ENCODE data around the gene FGFR2.

Gene FGFR2

GRCh38 chr10:121484401-121484800, 113.8 kb downstream of the FGFR2 start:
- DNase-seq, result no peak

GRCh38 chr10:121481180-121481579, 117.1 kb downstream of the FGFR2 start:
- peak; percentile 56 for DNase-seq

GRCh38 chr10:121478556-121478955, 119.7 kb downstream of the FGFR2 start:
- DNase-seq, result no peak

GRCh38 chr10:121469797-121470606, 128.2 kb downstream of the FGFR2 start:
- no peak for DNase-seq

GRCh38 chr10:121468726-121469125, 129.5 kb downstream of the FGFR2 start:
- no peak for DNase-seq

GRCh38 chr10:121466424-121466823, 131.8 kb downstream of the FGFR2 start:
- no peak for DNase-seq

GRCh38 chr10:121465215-121465614, 133.0 kb downstream of the FGFR2 start:
- no peak for DNase-seq

- no peak for DNase-seq
These were observed 133.7 kb downstream of the FGFR2 start for GRCh38 chr10:121464517-121464916.

GRCh38 chr10:121462955-121463354, 135.3 kb downstream of the FGFR2 start:
- no peak for DNase-seq

GRCh38 chr10:121462281-121462680, 136.0 kb downstream of the FGFR2 start:
- DNase-seq, result no peak

GRCh38 chr10:121461307-121461706, 136.9 kb downstream of the FGFR2 start:
- no peak for DNase-seq

- no peak for DNase-seq
These were observed 137.5 kb downstream of the FGFR2 start for GRCh38 chr10:121460733-121461132.

GRCh38 chr10:121459622-121460453, 138.4 kb downstream of the FGFR2 start:
- DNase-seq, result peak; percentile 56

- no peak for DNase-seq
These were observed 139.0 kb downstream of the FGFR2 start for GRCh38 chr10:121459279-121459621.

GRCh38 chr10:121457729-121458128, 140.5 kb downstream of the FGFR2 start:
- DNase-seq, result no peak

GRCh38 chr10:121455377-121455776, 142.9 kb downstream of the FGFR2 start:
- no peak for DNase-seq

- DNase-seq, result no peak
These were observed 143.5 kb downstream of the FGFR2 start for GRCh38 chr10:121454781-121455180.

GRCh38 chr10:121453160-121453559, 145.1 kb downstream of the FGFR2 start:
- no peak for DNase-seq

GRCh38 chr10:121452581-121452980, 145.7 kb downstream of the FGFR2 start:
- DNase-seq, result no peak

- no peak for DNase-seq
These were observed 148.0 kb downstream of the FGFR2 start for GRCh38 chr10:121450247-121450646.

- no peak for DNase-seq
These were observed 148.7 kb downstream of the FGFR2 start for GRCh38 chr10:121449482-121449924.

- no peak for DNase-seq
These were observed 149.3 kb downstream of the FGFR2 start for GRCh38 chr10:121448766-121449421.

GRCh38 chr10:121444520-121445165, 153.6 kb downstream of the FGFR2 start:
- no peak for DNase-seq

Data from left hindlimb (tissue), 1 donor.